HG02763 (cell line): Measurements from ENCODE around the gene LAMB3.
"Not testable (repeated sequence)": the region's sequence is repeated elsewhere in the genome, so short reads cannot be mapped to it uniquely, and the experiment has no call there.

Source experiments
- ATAC-seq: cut with Tn5 transposase; IDR thresholded peaks from one replicate; pipeline ENCODE4 v1.9.1; 2021; ENCODE audit warnings: mild to moderate bottlenecking, moderate library complexity; ENCODE audit not compliant: unreplicated experiment

LAMB3 gene

GRCh38 chr1:209652121-209652735 lies at the start of gene LAMB3:
Gene LAMB3 (minus strand): TSS chr1:209652425. CDS start chr1:209650944, 1,481 bp downstream.
- ATAC-seq, result no peak

GRCh38 chr1:209700686-209701085 lies 48.5 kb upstream of the LAMB3 start:
- not testable (repeated sequence) for ATAC-seq

GRCh38 chr1:209697126-209697525 lies 44.9 kb upstream of the LAMB3 start:
- no peak for ATAC-seq

GRCh38 chr1:209696673-209697072 lies 44.4 kb upstream of the LAMB3 start:
- ATAC-seq, result no peak

GRCh38 chr1:209692745-209693504 lies 40.7 kb upstream of the LAMB3 start:
- peak; percentile 55 for ATAC-seq

GRCh38 chr1:209692296-209692695 lies 40.1 kb upstream of the LAMB3 start:
- ATAC-seq, result no peak

- ATAC-seq, result no peak
These were observed 39.0 kb upstream of the LAMB3 start for GRCh38 chr1:209691237-209691636.

- ATAC-seq, result no peak
These were observed 37.3 kb upstream of the LAMB3 start for GRCh38 chr1:209689477-209689876.

- ATAC-seq, result no peak
These were observed 36.6 kb upstream of the LAMB3 start for GRCh38 chr1:209688746-209689234.

- ATAC-seq, result no peak
These were observed 34.1 kb upstream of the LAMB3 start for GRCh38 chr1:209686322-209686721.

GRCh38 chr1:209685821-209686220 lies 33.6 kb upstream of the LAMB3 start:
- ATAC-seq, result peak; percentile 64

GRCh38 chr1:209678981-209679539 lies 26.8 kb upstream of the LAMB3 start:
- no peak for ATAC-seq

GRCh38 chr1:209675565-209676154 lies 23.4 kb upstream of the LAMB3 start:
- no peak for ATAC-seq

GRCh38 chr1:209674957-209675564 lies 22.8 kb upstream of the LAMB3 start, which contains the start of gene G0S2:
Gene G0S2 (plus strand): TSS chr1:209675412. CDS start chr1:209675685, 273 bp downstream.
- no peak for ATAC-seq

GRCh38 chr1:209673631-209674417 lies 21.6 kb upstream of the LAMB3 start:
- no peak for ATAC-seq

GRCh38 chr1:209672705-209673630 lies 20.7 kb upstream of the LAMB3 start:
- peak; percentile 86 for ATAC-seq

GRCh38 chr1:209670441-209671082 lies 18.3 kb upstream of the LAMB3 start:
- no peak for ATAC-seq

- ATAC-seq, result no peak
These were observed 15.5 kb upstream of the LAMB3 start for GRCh38 chr1:209667708-209668107.

GRCh38 chr1:209667103-209667502 lies 14.9 kb upstream of the LAMB3 start:
- ATAC-seq, result no peak
